Fibroblast of mammary gland (primary cell): Measurements from ENCODE around the gene WDR49.
A peak's percentile ranks its signal among the peaks of the same experiment; 100 is the strongest.

Experiments
- DNase-seq: peaks from one replicate; pipeline ENCODE4 v3.0.0-alpha.2; 2010; ENCODE audit warnings: low read depth
- H3K4me3 ChIP-seq: 2 replicates; pipeline ENCODE4 v1.5.1; 2011; ENCODE audit warnings: low read depth, mild to moderate bottlenecking, low read length, moderate library complexity; ENCODE audit not compliant: control insufficient read depth
- TF ChIP-seq, protein P1 (sequence below): conservative IDR thresholded peaks from 2 replicates; pipeline ENCODE4 v1.5.1; 2011; ENCODE audit warnings: low read depth, low read length, inconsistent platforms; ENCODE audit not compliant: control insufficient read depth, insufficient read depth

Gene WDR49

DNA sequence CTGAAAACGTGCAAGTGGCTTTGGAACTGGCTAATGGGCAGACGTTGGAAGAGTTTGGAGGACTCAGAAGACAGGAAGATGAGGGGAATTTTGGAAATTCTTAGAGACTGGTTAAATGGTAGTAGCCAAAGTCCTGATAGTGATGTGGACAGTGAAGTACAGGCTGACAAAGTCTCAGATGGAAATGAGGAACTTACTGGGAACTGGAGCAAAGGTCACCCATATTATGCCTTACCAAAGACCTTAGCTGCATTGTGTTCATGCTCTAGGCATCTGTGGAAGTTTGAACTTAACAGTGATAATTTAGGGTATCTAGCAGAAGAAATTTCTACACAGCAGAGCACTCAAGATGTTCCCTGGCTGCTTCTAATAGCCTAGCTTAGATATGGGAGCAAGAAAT is 151.3 kb downstream of the WDR49 start:
- no peak overlapping the region for H3K4me3 ChIP-seq
- DNase-seq = no peak
- TF ChIP-seq, protein P1, sequence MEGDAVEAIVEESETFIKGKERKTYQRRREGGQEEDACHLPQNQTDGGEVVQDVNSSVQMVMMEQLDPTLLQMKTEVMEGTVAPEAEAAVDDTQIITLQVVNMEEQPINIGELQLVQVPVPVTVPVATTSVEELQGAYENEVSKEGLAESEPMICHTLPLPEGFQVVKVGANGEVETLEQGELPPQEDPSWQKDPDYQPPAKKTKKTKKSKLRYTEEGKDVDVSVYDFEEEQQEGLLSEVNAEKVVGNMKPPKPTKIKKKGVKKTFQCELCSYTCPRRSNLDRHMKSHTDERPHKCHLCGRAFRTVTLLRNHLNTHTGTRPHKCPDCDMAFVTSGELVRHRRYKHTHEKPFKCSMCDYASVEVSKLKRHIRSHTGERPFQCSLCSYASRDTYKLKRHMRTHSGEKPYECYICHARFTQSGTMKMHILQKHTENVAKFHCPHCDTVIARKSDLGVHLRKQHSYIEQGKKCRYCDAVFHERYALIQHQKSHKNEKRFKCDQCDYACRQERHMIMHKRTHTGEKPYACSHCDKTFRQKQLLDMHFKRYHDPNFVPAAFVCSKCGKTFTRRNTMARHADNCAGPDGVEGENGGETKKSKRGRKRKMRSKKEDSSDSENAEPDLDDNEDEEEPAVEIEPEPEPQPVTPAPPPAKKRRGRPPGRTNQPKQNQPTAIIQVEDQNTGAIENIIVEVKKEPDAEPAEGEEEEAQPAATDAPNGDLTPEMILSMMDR = no peak

DNA sequence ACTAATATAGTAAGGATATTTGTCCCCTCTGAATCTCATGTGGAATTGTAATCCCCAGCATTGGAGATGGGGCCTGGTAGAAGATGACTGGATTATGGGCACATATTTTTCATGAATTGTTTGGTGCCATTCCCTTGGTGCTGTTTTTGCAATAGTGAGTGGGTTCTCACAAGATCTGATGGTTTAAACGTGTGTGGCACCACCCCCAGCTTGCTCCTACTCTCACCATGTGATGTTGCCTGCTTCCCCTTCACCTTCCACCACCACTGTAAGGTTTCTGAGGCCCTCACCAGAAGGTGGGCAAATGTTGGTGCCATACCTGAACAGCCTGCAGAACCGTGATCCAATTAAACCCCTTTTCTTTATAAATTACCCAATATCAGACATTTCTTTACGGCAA is 151.8 kb downstream of the WDR49 start:
- H3K4me3 ChIP-seq = no peak overlapping the region
- no peak for DNase-seq
- TF ChIP-seq, protein P1 = no peak

DNA sequence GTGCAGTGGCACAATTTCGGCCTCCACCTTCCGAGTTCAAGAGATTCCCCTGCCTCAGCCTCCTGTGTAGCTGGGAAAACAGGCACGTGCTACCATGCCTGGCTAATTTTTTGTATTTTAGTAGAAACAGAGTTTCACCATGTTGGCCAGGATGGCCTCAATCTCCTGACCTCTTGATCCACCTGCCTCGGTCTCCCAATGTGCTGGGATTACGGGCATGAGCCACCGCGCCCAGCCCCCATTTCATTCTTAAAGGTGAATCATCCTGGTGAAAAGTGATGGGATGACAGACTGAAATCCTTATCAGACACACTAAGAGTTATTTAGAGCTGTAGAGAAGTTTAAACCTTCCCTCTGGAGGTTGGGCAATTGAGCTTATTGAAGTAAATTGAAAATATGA is 155.8 kb downstream of the WDR49 start:
- TF ChIP-seq, protein P1 = no peak
- no peak overlapping the region for H3K4me3 ChIP-seq
- DNase-seq = no peak

DNA sequence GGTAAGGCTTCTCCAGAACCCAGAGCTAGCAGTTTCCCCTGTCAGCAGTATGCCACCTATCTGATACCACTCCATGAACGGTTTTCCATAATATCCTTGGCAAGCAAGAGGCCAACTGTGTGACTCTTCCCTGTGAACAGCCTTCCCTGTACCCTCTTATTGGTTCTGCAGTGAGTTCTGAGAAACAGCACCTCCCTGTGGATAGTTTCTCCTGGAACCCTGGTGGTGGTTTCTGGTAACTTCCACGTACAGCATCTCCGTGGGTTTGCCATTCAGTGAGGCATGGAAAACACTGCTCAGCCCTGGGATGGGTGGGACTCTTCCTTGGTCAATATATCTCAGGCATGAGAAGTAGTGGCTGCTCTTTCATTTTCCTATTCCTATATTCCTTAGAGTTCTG is 160.5 kb downstream of the WDR49 start:
- peak; percentile 4 for DNase-seq
- no peak overlapping the region for H3K4me3 ChIP-seq
- TF ChIP-seq, protein P1 = peak; percentile 25

DNA sequence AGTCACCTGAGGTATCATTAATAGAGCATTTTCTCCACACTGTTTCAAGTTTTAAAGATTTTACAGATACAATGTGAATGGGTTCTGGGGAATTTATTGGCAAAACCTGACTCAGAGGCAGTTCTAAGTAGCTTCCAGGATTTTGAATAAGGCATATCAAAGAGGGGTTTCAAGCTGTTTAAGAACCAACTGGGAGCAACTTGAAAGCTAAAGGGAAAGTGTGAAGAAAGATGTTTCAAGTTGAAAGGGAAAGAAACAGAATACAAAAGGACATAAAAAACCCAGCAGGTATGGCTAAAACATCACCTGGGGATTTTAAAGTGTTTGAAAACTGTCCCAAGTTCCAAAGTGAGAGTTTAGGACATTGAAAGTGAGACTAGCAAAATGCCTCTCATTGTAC is 162.1 kb downstream of the WDR49 start:
- TF ChIP-seq, protein P1 = no peak
- DNase-seq = no peak
- H3K4me3 ChIP-seq = no peak overlapping the region

DNA sequence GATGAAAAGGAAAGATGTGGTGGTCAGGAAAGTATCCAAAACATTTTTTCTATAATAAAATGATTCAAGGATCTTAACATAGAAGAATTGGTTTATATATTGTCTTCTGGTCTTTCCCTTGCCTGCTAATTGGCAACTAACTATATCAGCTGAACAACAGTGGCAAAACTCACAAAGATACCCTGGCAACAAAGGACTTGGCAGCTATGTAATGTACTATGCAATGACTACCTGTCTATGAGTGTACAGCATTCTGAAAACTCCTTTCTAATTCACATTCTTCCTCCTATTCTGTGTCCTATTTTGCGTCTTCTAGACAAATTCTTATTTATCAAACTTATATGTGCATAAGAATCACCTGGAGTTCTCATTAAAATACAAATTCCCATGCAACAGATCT is 164.2 kb downstream of the WDR49 start:
- TF ChIP-seq, protein P1 = no peak
- no peak for DNase-seq
- no peak overlapping the region for H3K4me3 ChIP-seq

DNA sequence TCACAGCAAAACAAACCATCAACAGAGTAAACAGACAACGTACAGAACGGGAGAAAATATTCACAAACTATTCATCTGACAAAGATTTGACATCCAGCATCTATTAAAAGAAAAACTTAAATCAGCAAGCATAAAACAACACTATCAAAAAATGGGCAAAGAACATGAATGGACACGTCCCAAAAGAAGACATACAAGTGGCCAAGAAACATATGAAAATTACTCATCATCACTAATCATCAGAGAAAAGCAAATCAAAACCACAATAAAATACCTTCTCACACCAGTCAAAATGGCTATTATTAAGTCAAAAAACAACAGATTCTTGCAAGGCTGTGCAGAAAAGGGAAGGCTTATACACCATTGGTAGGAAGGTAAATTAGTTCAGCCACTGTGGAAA is 166.2 kb downstream of the WDR49 start:
- TF ChIP-seq, protein P1 = no peak
- peak; percentile 5 for DNase-seq
- H3K4me3 ChIP-seq = no peak overlapping the region
